PC-9 (cell line): ENCODE results near the gene FXYD3. TPM values are rescaled to one million over a fixed set of nuclear protein-coding genes. Genes with fewer than 3 reads are reported as not detected.

Experiments used
- BruUV-seq: library from RNA; stranded (reverse); fragments of 400-500 nt; replicated peaks from 2 replicates; lab custom pipeline; 2021; lab: Mats Ljungman, UMichigan
- CTCF ChIA-PET: fragments of 300-600 bp; sonication (Branson Sonifier 250); formaldehyde crosslinking; loops from one replicate; lab custom pipeline; 2022; ENCODE audit warnings: antibody characterized with exemption; lab: Charles Lee
- POLR2A ChIA-PET: fragments of 300-600 bp; sonication (Branson Sonifier 250); formaldehyde crosslinking; loops from one replicate; lab custom pipeline; 2022; ENCODE audit warnings: antibody characterized with exemption; ENCODE audit not compliant: unreplicated experiment; lab: Charles Lee
- DNase-seq, 2 experiments: peaks; one replicate each; pipeline versions ENCODE4 v3.0.0 to v3.0.0-alpha.2; 2015 to 2022; ENCODE audit warnings: mixed read lengths in 1 of 2
- H2AFZ ChIP-seq: fragments of 200-600 bp; sonication (generic); 2 replicates; pipeline ENCODE4 v1.8.1; 2017; ENCODE audit warnings: antibody characterized with exemption
- H3F3A ChIP-seq: fragments of 200-600 bp; sonication (generic); 2 replicates; pipeline ENCODE4 v1.8.1; 2017; ENCODE audit warnings: antibody characterized with exemption, mild to moderate bottlenecking, low read depth; ENCODE audit not compliant: insufficient read depth
- H3K27ac ChIP-seq: fragments of 200-600 bp; sonication (generic); 2 replicates; pipeline ENCODE4 v1.6.1; 2016; ENCODE audit warnings: mixed run types
- H3K27me3 ChIP-seq: fragments of 200-600 bp; sonication (generic); 2 replicates; pipeline ENCODE4 v1.6.1; 2016; ENCODE audit warnings: low read depth, mixed run types; ENCODE audit not compliant: insufficient read depth
- H3K36me3 ChIP-seq: fragments of 200-600 bp; sonication (generic); 2 replicates; pipeline ENCODE4 v1.6.1; 2016; ENCODE audit warnings: low read depth, mixed run types
- H3K4me1 ChIP-seq: fragments of 200-600 bp; sonication (generic); replicated peaks from 2 replicates; pipeline ENCODE4 v1.6.1; 2016; ENCODE audit warnings: mixed run types; ENCODE audit not compliant: insufficient read depth
- H3K4me2 ChIP-seq: fragments of 200-600 bp; sonication (generic); 2 replicates; pipeline ENCODE4 v1.6.1; 2017; ENCODE audit warnings: mixed run types
- H3K4me3 ChIP-seq: fragments of 200-600 bp; sonication (generic); 2 replicates; pipeline ENCODE4 v1.6.1; 2016; ENCODE audit warnings: mixed run types
- H3K79me2 ChIP-seq: fragments of 200-600 bp; sonication (generic); 2 replicates; pipeline ENCODE4 v1.6.1; 2017; ENCODE audit warnings: low read depth, mixed run types
- H3K9me2 ChIP-seq: fragments of 200-600 bp; sonication (generic); 2 replicates; pipeline ENCODE4 v1.8.1; 2017; ENCODE audit warnings: mild to moderate bottlenecking; ENCODE audit not compliant: insufficient read depth
- H3K9me3 ChIP-seq: fragments of 200-600 bp; sonication (generic); 2 replicates; pipeline ENCODE4 v1.8.1; 2016; ENCODE audit warnings: low read depth; ENCODE audit not compliant: insufficient read depth
- H4K20me1 ChIP-seq: fragments of 200-600 bp; sonication (generic); 2 replicates; pipeline ENCODE4 v1.8.1; 2017; ENCODE audit not compliant: insufficient read depth
- EZH2 ChIP-seq: fragments of 200-600 bp; sonication (generic); IDR thresholded peaks from 2 replicates; pipeline ENCODE4 v1.8.0; 2017; ENCODE audit warnings: antibody characterized with exemption, low read depth
- intact Hi-C: fragments of 100-400 bp; cut with micrococcal nuclease; formaldehyde crosslinking; loops from one replicate; pipeline ENCODE4 v1.10.0; 2022; ENCODE audit not compliant: unreplicated experiment
- total RNA-seq: library from RNA; stranded (reverse); gene quantifications from 2 replicates; pipeline ENCODE4 v1.2.3, GENCODE V29; 2021
- TF ChIP-seq, protein P1 (sequence below): fragments of 200-600 bp; sonication (generic); conservative IDR thresholded peaks from 2 replicates; pipeline ENCODE4 v1.6.1; 2017; ENCODE audit warnings: mixed run types, antibody characterized with exemption, mild to moderate bottlenecking, moderate library complexity

The FXYD3 gene
- total RNA-seq, 1 experiment from 2014 or later = 287 TPM

GRCh38 chr19:35098413-35099049 is 17.1 kb upstream of the FXYD3 start:
- H2AFZ ChIP-seq = no peak overlapping the region

GRCh38 chr19:35099155-35099896 is 16.3 kb upstream of the FXYD3 start:
- intact Hi-C loops = no loop called here
- no peak for DNase-seq
- H3K9me2 ChIP-seq = no peaks in the 10 kb centered on the region
- H3K79me2 ChIP-seq = no peaks in the 10 kb centered on the region
- H3K4me2 ChIP-seq = no peak overlapping the region
- H4K20me1 ChIP-seq = no peaks in the 10 kb centered on the region
- POLR2A ChIA-PET = interaction anchor here (0.6 kb wide), 1 partner anchor 155 kb away, joined by 5 read pairs; no protein-coding TSS in a partner anchor
- no peak overlapping the region for H2AFZ ChIP-seq
- no TSS peak for BruUV-seq
- no peak overlapping the region for H3K4me3 ChIP-seq
- H3K9me3 ChIP-seq = no peaks in the 10 kb centered on the region
- H3K4me1 ChIP-seq = no peaks in the 10 kb centered on the region
- peaks cover 3% of the 10 kb centered on the region; the same call in 1 of the 2 replicates for H3F3A ChIP-seq
- H3K27me3 ChIP-seq = no peaks in the 10 kb centered on the region
- no peak overlapping the region for H3K27ac ChIP-seq
- TF ChIP-seq, protein P1, sequence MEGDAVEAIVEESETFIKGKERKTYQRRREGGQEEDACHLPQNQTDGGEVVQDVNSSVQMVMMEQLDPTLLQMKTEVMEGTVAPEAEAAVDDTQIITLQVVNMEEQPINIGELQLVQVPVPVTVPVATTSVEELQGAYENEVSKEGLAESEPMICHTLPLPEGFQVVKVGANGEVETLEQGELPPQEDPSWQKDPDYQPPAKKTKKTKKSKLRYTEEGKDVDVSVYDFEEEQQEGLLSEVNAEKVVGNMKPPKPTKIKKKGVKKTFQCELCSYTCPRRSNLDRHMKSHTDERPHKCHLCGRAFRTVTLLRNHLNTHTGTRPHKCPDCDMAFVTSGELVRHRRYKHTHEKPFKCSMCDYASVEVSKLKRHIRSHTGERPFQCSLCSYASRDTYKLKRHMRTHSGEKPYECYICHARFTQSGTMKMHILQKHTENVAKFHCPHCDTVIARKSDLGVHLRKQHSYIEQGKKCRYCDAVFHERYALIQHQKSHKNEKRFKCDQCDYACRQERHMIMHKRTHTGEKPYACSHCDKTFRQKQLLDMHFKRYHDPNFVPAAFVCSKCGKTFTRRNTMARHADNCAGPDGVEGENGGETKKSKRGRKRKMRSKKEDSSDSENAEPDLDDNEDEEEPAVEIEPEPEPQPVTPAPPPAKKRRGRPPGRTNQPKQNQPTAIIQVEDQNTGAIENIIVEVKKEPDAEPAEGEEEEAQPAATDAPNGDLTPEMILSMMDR = no peak
- no peak for TF ChIP-seq EZH2
- CTCF ChIA-PET = no interaction called here
- no peaks in the 10 kb centered on the region for H3K36me3 ChIP-seq

More at GRCh38 chr19:35098413-35099049, 17.1 kb upstream of the FXYD3 start:
- Histone ChIP-seq H3K9me3 (no peaks in the 10 kb centered on the region), H3K9me2 (no peaks in the 10 kb centered on the region), H3K4me1 (no peaks in the 10 kb centered on the region), H4K20me1 (no peaks in the 10 kb centered on the region), H3F3A (peaks cover 3% of the 10 kb centered on the region; the same call in 1 of the 2 replicates), H3K36me3 (no peaks in the 10 kb centered on the region), H3K27ac (no peak overlapping the region), H3K4me2 (no peak overlapping the region), H3K79me2 (no peaks in the 10 kb centered on the region), H3K4me3 (no peak overlapping the region), H3K27me3 (no peaks in the 10 kb centered on the region)
- TF ChIP-seq EZH2 = no peak
- TF ChIP-seq, protein P1 = no peak
- POLR2A ChIA-PET = interaction anchor here (0.6 kb wide), 1 partner anchor 155 kb away, joined by 5 read pairs; no protein-coding TSS in a partner anchor
- intact Hi-C loops = no loop called here
- BruUV-seq = no TSS peak
- CTCF ChIA-PET = interaction anchor here (0.7 kb wide), 1 partner anchor 172 kb away, joined by 10 read pairs; no protein-coding TSS in a partner anchor
- DNase-seq = no peak

DNA sequence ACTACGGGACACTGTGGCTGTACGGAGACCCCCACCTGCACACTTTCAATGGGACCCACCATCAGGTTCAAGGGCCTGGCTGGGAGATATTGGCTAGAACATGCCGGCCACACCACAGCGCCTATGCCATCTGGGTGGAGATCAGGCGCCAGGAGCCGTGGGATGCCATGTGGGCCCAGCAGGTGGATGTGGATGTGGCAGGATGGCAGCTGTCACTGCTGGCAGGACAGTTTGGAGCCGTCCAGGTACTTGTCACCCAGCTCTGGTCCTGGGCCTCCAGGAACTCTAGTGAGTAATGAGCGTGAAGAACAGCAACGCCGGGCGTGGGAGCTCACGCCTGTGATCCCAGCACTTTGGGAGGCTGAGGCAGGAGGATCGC is 15.7 kb upstream of the FXYD3 start:
- TF ChIP-seq, protein P1 = no peak
- TF ChIP-seq EZH2 = no peak
- no peaks in the 10 kb centered on the region for H3K4me1 ChIP-seq
- no peak for DNase-seq
- ChIA-PET CTCF (no interaction called here), POLR2A (no interaction called here)
- no peaks in the 10 kb centered on the region for H3K27me3 ChIP-seq
- no peaks in the 10 kb centered on the region for H3K79me2 ChIP-seq
- no peak overlapping the region for H3K4me2 ChIP-seq
- H4K20me1 ChIP-seq = no peaks in the 10 kb centered on the region
- H3F3A ChIP-seq = peaks cover 3% of the 10 kb centered on the region; the same call in 1 of the 2 replicates
- no TSS peak for BruUV-seq
- H3K4me3 ChIP-seq = no peak overlapping the region
- H3K9me2 ChIP-seq = no peaks in the 10 kb centered on the region
- H3K9me3 ChIP-seq = no peaks in the 10 kb centered on the region
- H3K36me3 ChIP-seq = no peaks in the 10 kb centered on the region
- no peak overlapping the region for H3K27ac ChIP-seq
- no peak overlapping the region for H2AFZ ChIP-seq
- intact Hi-C loops = no loop called here
